Measurements from ENCODE around the gene AHSA1.

AHSA1 gene

GRCh38 chr14:77507762-77508161 is 49.9 kb downstream of the AHSA1 start:
- no peak for DNase-seq (ENCODE audit: low read depth in 2 of 2, low spot score in 1 of 2)

- no peak for DNase-seq (ENCODE audit: low read depth in 2 of 2, low spot score in 1 of 2)
Measured at GRCh38 chr14:77508249-77508648, 50.4 kb downstream of the AHSA1 start.

GRCh38 chr14:77508876-77509275 is 51.0 kb downstream of the AHSA1 start:
- no peak for DNase-seq (ENCODE audit: low read depth in 2 of 2, low spot score in 1 of 2)

- no peak for DNase-seq (ENCODE audit: low read depth in 2 of 2, low spot score in 1 of 2)
Measured at GRCh38 chr14:77509366-77509765, 51.5 kb downstream of the AHSA1 start.

- no peak for DNase-seq (ENCODE audit: low read depth in 2 of 2, low spot score in 1 of 2)
Measured at GRCh38 chr14:77511486-77512162, 53.7 kb downstream of the AHSA1 start.

GRCh38 chr14:77516126-77516525 is 58.2 kb downstream of the AHSA1 start:
- no peak for DNase-seq (ENCODE audit: low read depth in 2 of 2, low spot score in 1 of 2)

All from stimulated activated CD8-positive, alpha-beta memory T cell treated with anti-CD3 and anti-CD28 coated beads, Interleukin-4, amount 100 ng/mL, for 4 hours (primary cell).